Activated naive CD8-positive, alpha-beta T cell treated with anti-CD3 and anti-CD28 coated beads, Interleukin-2, amount 50 U/mL, for 16 hours (primary cell): Measurements from ENCODE around the gene PRDM11.

Source experiments
- DNase-seq: peaks from one replicate; pipeline ENCODE4 v3.0.0-alpha.2; 2020; ENCODE audit warnings: low read depth, low spot score

The PRDM11 gene

DNA sequence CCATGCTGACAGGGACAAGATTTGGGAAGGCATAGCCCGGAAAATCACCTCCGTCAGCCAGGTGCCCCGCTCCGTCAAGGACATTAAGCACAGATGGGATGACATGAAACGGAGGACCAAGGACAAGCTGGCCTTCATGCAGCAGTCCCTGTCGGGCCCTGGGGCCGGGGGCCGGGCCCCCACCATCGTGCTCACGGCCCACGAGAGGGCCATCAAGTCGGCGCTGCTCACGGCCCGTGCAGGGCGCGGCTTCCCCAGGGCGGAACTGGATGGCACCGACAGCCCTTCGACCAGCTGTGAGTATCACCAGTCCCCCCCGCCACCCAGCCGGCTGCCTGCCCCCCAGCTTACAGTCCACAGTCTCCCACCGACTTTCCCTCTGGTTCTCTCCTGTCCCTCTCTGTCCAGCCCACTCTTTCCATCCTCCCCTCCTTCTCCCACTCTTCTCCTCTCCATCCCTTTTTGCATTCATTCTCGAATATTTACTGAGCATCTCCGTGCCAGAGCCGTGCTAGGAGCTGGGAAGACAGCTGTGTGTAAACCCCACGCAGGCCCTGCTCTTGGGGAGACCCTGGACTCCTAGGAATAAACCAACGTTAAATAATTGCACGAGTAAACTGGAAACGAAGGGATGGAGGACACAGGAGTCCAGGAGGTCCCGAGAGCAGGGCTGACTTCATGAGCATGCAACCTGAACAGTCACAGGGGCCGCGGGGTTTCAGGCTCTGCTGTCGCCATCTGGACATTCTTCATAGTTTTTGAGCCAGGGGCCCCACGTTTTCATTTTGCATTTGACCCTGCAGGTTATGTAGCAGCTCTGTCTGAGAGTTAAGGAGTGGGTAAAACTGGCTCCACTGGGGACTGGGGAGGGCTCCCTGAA is 62.8 kb downstream of the PRDM11 start:
- DNase-seq, result no peak

DNA sequence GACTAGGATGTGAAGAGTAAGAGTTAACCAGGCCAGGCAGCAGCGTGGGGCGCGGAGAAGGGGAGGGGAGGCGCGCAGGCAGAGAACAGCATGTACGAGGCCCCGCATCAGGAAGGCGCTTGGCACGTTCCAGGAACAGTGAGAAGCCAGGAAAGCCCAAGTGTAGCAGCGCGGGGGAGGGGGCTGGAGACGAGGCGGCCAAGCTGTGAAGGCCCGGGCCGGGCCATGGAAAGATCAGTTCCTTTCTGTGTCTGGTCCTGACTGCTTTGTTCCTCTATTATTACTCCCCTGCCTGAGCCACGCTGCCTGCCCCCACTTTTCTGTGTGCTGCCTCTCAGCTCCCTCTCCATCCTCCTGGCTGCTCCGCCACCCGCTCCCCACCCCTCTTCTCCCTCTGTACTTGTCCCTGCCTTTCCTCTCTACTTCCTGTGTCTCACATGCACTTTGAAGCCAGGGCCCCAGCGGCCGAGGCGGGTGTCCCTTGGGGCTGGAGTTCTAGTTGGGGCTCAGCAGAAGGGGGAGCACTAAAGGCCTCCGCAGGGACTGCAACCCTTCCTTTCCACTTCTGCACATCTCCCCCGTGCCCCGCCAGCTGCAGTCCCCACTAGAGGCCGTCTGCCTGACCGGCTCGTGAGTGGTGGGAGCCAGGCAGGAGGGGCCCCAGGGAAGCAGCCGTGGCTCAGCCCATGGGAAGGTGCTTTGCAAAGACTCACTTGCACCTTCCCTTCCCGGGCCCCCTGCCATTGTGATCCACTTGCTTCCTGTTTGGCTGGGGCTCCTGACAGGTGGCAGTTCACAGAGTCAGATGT is 63.7 kb downstream of the PRDM11 start:
- no peak for DNase-seq

DNA sequence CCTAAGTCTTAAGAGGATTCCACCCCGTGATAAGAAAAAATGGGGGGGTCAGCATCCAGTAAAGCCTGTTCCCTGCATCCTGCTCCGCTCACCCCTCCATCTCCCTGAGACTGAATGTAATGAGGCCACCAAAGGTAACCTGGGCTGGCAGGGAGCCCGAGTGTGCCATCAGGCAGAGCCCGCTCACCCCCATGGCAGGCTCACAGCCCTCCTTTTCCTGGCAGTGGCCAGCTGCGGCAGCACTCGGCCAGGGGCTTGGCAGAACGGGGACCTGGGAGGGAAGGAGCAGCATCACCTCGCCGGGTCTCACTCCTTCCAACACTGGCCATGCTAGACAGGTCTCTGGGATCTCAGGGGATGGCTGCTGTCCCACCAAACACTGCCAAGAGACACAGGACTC is 64.4 kb downstream of the PRDM11 start:
- DNase-seq, result no peak

DNA sequence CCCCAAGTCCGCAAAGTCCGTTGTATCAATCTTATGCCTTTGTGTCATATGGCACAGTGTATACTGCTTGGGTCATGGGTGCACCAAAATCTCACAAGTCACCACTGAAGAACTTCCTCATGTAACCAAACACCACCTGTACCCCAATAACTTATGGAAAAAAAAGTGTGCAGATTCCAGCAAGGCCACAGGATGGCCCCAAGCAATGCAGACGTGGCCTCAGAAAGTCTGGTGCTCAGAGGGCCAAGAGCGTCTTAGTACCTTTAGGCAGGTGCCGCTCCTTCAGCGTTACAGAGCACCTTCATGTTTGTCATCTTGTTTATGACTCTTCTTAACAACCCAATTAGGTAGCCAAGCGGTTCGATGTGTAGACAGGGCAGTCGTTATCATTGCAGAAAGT is 65.3 kb downstream of the PRDM11 start:
- no peak for DNase-seq

DNA sequence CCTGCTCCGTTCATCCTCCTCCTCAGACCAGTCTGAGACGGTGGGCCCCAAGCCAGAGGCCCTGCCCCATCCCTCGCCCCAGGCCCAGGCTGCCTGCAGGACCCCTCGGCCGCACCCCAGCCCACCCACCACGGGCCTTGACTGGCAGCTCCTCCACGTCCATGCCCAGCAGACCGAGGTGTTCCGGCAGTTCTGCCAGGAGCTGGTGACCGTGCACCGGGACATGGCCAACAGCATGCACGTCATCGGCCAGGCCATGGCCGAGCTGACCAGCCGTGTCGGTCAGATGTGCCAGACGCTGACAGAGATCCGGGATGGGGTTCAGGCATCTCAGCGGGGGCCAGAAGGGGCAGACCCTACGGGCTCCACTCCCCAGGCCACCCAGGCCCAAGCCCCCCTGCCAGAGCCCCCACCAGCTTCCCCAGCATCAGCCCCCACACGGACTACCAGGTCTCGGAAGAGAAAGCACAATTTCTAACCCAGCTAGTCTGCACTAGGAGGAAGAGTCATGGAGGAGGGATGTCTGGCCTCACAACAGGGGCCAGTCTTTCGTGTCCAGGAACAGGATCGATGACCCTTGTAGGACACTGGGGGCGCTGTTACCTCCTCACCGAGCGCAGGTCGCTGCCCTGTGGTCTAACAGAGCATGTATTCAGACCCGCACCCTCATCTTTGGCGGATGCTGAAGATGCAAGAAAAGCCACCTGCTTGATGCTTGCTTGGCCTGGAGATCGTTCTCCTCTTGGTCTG is 66.3 kb downstream of the PRDM11 start:
- no peak for DNase-seq

DNA sequence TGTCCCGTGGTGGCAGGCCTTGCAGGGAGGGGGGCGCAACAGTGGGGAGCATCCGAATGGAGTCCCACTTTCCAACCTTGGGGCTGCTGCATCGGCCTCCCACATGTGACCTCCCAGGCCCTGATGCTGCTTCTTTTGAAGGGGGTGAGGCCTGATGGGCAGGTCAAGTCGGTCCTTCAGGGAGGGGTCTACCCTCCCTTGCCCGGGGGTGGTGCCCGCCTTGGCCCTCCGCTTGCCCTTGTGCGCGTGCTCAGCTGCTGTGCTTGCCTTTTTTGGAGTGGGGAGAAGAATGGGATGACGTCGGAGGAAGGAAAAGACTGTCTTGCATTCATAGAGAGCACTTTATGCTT is 66.9 kb downstream of the PRDM11 start:
- DNase-seq, result no peak

DNA sequence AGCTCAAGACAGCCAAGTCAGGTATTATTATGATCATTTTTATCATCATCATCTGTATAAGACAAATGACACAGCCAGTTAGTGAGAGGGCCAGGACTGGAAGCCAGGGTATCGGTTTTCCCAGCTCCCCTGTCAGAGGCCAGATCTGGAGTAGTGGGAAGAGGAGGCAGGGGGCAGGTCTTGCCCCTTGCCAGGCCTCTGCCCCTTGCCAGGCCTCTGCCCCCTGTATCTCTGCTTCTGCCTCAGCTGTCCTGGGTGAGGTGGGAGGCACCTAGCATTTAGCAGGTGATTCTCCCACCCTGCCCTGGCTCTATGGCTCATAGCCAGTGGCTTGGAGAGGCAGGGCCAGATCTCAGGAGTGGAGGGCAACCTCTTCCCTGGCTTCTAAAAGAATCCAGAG is 67.3 kb downstream of the PRDM11 start:
- DNase-seq, result no peak

DNA sequence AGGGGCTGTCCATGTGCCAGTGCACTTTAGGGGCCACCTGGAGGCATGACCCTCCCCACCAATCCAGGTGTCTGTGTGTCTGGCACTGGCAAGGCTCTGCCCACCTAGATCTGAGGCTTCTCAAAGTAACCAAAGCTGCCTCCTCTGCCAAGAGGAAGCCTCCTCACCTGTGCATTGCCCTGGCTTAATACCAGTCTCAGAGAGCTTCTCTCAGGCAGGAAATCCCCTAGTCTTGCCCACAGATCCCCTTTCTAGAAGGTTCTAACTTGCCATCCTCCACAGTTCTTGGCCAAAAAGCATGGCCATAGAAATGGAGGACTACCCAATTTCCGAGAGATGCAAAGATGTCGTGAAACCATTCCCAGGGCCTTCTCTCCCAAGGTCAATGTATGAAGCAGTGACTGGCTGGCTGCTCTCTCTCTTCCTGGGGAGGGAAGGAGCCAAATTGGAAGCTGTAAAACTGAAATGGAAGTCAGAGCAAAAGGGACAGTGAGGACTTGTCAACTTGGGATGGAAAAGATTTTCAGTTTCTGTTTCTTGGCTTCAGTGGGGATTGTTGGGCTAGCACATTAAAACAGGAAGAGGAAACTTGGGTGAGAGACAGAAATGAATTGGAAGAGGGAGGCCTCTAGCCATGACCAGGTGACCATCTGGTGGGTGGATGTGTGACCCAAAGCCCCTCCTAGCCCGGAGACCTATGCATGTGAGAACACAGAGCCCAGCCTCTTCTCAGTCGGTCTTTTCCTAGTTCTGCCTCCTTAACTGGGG is 68.8 kb downstream of the PRDM11 start:
- DNase-seq, result no peak

DNA sequence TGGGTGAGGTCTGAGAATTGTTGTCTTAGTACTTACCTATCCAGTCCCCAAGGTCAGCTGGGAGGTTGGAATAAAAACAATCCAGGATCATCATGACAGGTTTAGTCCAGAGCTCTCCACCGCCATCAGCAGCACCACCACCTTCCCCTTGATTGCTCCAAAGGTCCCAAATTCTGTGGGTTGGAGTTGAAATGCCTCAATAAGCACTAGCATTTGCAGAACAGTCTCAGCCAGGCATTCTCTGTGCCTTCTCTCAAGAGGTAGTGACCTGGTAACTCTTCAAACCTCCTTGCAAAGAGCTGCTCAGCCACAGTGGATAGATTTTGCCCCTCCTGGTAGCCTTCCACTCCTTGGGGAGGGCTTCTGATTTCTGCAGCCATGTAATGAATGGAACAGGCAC is 69.6 kb downstream of the PRDM11 start:
- no peak for DNase-seq

DNA sequence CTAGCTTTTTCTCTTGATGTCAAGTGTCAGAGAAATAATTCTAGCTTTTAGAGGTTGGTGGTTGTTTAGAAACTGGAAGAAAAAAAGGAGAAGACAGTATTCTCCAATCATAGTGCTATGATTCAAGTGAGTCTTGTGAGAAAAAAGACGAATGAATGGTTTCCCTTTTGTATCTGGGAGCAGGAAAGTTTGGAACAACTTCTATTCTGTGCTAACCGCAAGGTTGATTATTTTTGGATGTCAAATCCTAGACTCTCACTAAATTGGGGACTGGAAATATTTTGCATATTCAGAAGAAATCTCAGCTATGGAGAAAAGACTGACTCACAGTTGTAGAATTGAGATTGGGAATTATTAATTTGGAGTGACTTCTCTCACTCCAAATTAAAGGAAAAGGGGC is 70.5 kb downstream of the PRDM11 start:
- no peak for DNase-seq

DNA sequence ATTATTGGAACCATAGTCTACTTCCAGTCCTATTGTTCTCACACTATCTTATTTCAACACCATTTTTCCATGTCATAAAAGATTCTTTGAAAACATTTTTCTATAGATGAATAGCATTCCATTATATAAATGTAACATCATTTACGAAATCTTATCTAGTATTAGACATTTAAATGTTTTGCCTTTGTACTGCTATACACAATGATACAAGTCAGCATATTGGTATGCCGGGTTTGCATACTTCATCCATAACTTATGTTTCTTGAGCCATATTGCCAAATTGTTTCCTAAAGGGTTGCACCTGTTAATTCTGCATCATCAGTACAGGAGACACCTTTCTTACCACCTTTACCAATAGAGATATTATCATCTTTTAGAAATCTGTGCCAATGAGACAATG is 71.6 kb downstream of the PRDM11 start:
- no peak for DNase-seq

DNA sequence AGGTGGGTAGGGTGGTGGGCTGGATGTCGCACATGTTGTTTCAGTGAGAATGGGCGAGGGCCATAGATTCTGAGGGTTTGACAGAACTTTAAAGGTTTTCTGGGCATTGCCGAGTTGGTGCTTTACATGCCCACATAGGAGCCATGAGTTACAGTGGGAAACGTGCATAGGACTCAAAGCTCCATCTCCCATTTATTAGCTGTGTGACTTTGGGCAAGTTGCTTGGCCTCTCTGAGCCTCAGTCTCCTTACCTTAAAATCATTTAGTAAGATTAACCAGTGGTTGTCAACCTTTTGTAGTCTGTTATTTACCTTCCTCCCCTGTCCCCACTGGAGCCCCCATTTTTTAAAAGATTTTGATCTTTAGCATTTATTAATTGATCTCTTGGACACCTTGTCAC is 72.3 kb downstream of the PRDM11 start:
- DNase-seq, result no peak

DNA sequence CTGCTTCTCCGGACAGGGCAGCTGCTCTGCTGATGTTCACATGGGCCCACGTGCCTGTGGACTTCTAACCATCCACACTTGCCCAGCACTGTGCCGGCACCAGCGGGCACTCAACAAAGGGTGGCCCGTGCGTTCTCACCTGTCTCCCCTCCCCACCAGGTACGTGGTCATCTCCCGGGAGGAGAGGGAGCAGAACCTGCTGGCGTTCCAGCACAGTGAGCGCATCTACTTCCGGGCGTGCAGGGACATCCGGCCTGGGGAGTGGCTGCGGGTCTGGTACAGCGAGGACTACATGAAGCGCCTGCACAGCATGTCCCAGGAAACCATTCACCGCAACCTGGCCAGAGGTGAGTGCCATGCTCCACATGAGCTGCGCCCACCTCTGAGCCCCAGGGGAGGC is 73.0 kb downstream of the PRDM11 start:
- no peak for DNase-seq

DNA sequence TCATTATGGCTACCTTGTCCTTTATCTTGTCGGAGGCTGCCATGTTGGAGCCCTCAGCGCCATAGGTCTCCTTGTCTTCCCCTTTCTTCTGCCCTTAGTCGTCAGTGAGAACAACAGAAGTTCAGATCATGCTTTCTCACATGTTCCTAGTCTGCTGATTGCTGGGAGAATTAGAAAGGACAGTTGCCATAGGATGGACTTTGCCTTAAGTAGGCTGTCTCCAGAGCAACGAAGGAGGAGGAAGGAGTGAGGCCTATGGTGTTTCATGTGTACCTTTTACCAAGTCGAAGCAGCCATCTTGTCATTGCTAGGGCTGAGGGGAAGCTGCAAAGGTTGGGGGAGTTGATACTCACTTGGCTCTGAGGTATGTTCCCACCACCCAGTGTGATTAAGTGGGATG is 77.1 kb downstream of the PRDM11 start:
- DNase-seq, result no peak

DNA sequence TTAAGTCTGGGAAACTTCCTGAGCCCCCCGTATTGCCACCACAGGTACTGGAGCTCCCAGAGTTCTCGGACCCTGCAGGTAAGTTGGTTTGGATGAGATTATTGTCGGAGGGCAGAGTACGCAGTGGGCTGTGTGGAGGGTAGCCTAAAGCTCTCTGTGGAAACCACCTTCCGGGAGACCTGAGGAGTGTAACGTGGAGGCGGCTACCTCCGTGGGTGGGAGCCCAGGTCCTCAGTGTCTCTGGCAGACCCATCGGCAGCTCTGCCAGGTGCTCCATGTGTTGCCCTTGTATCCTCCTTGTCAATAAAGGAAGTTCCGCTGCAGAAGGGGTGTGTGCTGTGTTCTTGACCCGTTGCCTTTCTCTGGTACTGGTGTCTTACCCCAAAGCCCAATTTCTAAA is 78.3 kb downstream of the PRDM11 start:
- DNase-seq, result no peak

DNA sequence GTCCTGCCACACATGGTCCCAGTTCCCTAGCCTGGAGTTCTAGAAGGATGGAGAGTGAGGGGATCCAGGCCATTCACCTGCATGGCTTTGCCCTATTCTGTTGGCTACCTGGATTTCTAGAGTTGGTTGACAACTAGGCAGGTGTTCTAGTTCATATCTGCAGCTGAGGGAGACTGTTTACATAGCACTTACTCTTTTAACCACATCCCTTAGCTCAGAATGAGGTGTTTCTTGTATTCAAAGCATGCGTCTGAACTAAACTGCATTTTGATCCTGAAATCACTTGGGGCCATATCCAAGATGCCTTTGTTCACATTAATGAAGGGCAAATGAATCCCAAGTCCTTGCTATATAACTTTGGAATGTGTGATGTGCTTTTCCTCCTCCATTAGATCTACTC is 78.8 kb downstream of the PRDM11 start:
- no peak for DNase-seq

DNA sequence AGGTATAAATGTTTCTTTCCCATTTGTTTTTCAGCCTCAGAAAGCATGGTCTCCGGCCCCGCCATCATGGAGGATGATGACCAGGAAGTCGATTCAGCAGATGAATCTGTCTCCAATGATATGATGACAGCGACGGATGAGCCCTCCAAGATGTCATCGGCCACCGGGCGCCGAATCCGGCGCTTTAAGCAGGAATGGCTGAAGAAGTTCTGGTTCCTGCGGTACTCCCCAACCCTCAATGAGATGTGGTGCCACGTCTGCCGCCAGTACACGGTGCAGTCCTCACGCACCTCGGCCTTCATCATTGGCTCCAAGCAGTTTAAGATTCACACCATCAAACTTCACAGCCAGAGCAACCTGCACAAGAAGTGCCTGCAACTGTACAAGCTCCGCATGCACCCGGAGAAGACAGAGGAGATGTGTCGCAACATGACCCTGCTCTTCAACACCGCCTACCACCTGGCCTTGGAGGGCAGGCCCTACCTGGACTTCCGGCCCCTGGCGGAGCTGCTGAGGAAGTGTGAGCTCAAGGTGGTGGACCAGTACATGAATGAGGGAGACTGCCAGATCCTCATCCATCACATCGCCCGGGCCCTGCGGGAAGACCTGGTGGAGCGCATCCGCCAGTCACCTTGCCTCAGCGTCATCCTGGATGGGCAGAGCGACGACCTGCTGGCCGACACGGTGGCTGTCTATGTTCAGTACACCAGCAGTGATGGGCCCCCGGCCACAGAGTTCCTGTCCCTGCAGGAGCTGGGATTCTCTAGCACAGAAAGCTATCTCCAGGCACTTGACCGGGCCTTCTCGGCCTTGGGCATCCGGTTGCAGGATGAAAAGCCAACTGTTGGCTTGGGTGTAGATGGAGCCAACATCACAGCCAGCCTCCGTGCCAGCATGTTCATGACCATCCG is 79.8 kb downstream of the PRDM11 start:
- DNase-seq, result no peak

DNA sequence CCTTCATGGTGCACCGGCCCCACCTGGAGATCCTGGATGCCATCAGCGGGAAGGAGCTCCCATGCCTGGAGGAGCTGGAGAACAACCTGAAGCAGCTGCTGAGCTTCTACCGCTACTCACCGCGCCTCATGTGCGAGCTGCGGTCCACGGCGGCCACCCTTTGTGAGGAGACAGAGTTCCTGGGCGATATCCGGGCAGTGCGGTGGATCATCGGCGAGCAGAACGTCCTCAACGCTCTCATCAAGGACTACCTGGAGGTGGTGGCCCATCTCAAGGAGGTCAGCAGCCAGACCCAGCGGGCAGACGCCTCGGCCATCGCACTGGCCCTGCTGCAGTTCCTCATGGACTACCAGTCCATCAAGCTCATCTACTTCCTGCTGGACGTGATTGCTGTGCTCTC is 80.5 kb downstream of the PRDM11 start:
- no peak for DNase-seq

DNA sequence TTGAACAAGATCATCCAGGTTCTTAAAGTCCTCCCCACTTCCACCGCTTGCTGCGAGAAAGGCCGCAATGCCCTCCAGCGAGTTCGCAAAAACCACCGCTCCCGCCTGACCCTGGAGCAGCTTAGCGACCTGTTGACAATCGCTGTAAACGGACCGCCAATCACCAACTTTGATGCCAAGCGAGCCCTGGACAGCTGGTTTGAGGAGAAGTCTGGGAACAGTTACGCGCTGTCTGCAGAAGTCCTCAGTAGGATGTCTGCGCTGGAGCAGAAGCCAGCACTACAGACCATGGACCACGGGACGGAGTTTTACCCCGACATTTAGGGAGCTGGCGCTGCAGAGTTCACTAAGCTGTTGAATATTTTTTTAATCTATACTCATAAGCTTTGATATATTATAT is 81.4 kb downstream of the PRDM11 start:
- no peak for DNase-seq

DNA sequence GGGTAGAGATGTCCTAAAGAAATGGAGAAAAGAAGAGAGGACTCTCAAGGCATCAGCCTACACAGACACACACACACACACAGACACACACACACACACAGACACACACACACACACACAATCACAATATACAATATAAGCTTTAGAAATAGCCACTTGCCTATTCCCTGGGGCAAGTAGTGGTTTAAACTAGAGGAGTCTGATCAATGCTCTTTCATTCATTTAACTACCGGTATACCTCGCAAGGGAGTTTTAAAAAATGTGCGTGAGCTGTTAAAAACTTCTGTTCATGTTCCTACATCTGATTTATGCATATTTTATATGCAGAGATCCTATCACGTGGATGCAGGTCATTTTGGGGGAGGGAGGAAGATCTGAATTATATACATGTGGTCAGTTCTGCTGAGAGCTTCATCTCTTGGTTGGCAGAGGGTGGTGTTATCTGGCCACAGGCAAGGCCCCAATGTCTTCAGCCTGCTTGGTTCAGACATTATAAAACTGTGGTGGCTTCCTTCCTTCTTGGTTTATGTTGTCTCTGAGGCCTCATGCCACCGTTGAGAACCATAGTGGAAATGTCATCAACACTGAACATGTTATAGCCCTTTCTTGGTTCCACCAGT is 83.1 kb downstream of the PRDM11 start:
- no peak for DNase-seq
